Naive B cell (primary cell): ENCODE measurements around the gene IKZF2. TPM values are rescaled to one million over a fixed set of nuclear protein-coding genes. Genes with fewer than 3 reads are reported as not detected.

ENCODE experiments used
- ATAC-seq, 2 donors: fragments of 150-1000 bp; cut with Tn5 transposase; 2 replicates each; pipeline ENCODE4 v1.10.0; 2021; ENCODE audit warnings: low read depth in 2 of 2, mild to moderate bottlenecking in 2 of 2, moderate library complexity in 2 of 2
- DNase-seq: peaks from one replicate; pipeline ENCODE4 v3.0.0; 2022
- H3K27ac Mint-ChIP-seq, 6 donors: one replicate each; pipeline ENCODE4 v1.8.0; 2020 to 2022; ENCODE audit warnings: mild to moderate bottlenecking in 6 of 6, mixed read lengths in 6 of 6, moderate library complexity in 5 of 6, inconsistent platforms in 2 of 6
- H3K27me3 Mint-ChIP-seq, 3 donors: one replicate each; pipeline ENCODE4 v1.8.0; 2021 to 2022; ENCODE audit warnings: mixed read lengths in 3 of 3, mild to moderate bottlenecking in 1 of 3
- H3K36me3 Mint-ChIP-seq, 2 donors: one replicate each; pipeline ENCODE4 v1.8.0; 2020 to 2022; ENCODE audit warnings: mixed read lengths in 2 of 2, inconsistent platforms in 1 of 2, mild to moderate bottlenecking in 1 of 2
- H3K4me1 Mint-ChIP-seq, 3 donors: one replicate each; pipeline ENCODE4 v1.8.0; 2020 to 2022; ENCODE audit warnings: mixed read lengths in 3 of 3, inconsistent platforms in 1 of 3, mild to moderate bottlenecking in 1 of 3, moderate library complexity in 1 of 3
- H3K4me3 Mint-ChIP-seq, 8 donors: one replicate each; pipeline ENCODE4 v1.8.0; 2020 to 2022; ENCODE audit warnings: mild to moderate bottlenecking in 8 of 8, mixed read lengths in 8 of 8, moderate library complexity in 8 of 8, inconsistent platforms in 2 of 8
- H3K9me3 Mint-ChIP-seq, 7 donors: one replicate each; pipeline ENCODE4 v1.8.0; 2020 to 2022; ENCODE audit warnings: mixed read lengths in 7 of 7, mild to moderate bottlenecking in 5 of 7, inconsistent platforms in 2 of 7, moderate library complexity in 1 of 7
- polyA plus RNA-seq, 6 donors: library from polyadenylated mRNA; unstranded; fragments of 300-500 nt; fragmentation: Illumina TruSeq; gene quantifications; one replicate each; pipeline ENCODE4 v1.2.3, GENCODE V29; 2021; ENCODE audit warnings: low read depth in 6 of 6

IKZF2 gene
- polyA plus RNA-seq, 6 donors from 2014 or later: 0.59 to 6.8 (median 4.5) TPM

GRCh38 chr2:212991120-212991519 is 160.3 kb downstream of the IKZF2 start:
- Mint-ChIP-seq H3K27ac (peak overlapping the region in 3 of 6 donors; percentile 18 to 52 (median 36)), H3K4me3 (peak overlapping the region in 1 of 8 donors; percentile 76), H3K4me1 (peaks cover 0 to 10% (median 0%) of the 10 kb centered on the region in 3 donors), H3K27me3 (no peaks in the 10 kb centered on the region), H3K9me3 (peaks cover 0 to 5% (median 0%) of the 10 kb centered on the region in 7 donors), H3K36me3 (peaks cover 8 to 10% of the 10 kb centered on the region in 2 donors)
- ATAC-seq (peak in 1 of 2 donors; percentile 27), DNase-seq (no peak)

- Mint-ChIP-seq H3K4me3 (no peak overlapping the region), H3K4me1 (peaks cover 0 to 10% (median 0%) of the 10 kb centered on the region in 3 donors), H3K27ac (no peak overlapping the region), H3K27me3 (no peaks in the 10 kb centered on the region), H3K36me3 (peaks cover 8 to 10% of the 10 kb centered on the region in 2 donors), H3K9me3 (peaks cover 0 to 5% (median 0%) of the 10 kb centered on the region in 7 donors)
- no peak for DNase-seq
- ATAC-seq: no peak
Observed at GRCh38 chr2:212990697-212991096, 160.7 kb downstream of the IKZF2 start.

- Mint-ChIP-seq H3K27ac (no peak overlapping the region), H3K4me3 (no peak overlapping the region), H3K27me3 (no peaks in the 10 kb centered on the region), H3K36me3 (peaks cover 1 to 8% of the 10 kb centered on the region in 2 donors), H3K4me1 (peaks cover 0 to 10% (median 0%) of the 10 kb centered on the region in 3 donors), H3K9me3 (peaks cover 0 to 2% (median 0%) of the 10 kb centered on the region in 7 donors)
- no peak for DNase-seq
- no peak for ATAC-seq
Observed at GRCh38 chr2:212987492-212987891, 163.9 kb downstream of the IKZF2 start.

- ATAC-seq (no peak), DNase-seq (no peak)
- Mint-ChIP-seq H3K4me3 (no peak overlapping the region), H3K4me1 (peaks cover 3 to 8% (median 6%) of the 10 kb centered on the region in 3 donors), H3K27ac (no peak overlapping the region), H3K9me3 (peaks cover 0 to 2% (median 0%) of the 10 kb centered on the region in 7 donors), H3K27me3 (no peaks in the 10 kb centered on the region), H3K36me3 (peaks cover 0 to 8% of the 10 kb centered on the region in 2 donors)
Observed at GRCh38 chr2:212984129-212984528, 167.3 kb downstream of the IKZF2 start.

- no peak overlapping the region for H3K27ac Mint-ChIP-seq
- H3K9me3 Mint-ChIP-seq: no peaks in the 10 kb centered on the region
- DNase-seq (no peak), ATAC-seq (no peak)
- H3K36me3 Mint-ChIP-seq: no peaks in the 10 kb centered on the region
- no peak overlapping the region for H3K4me3 Mint-ChIP-seq
- no peaks in the 10 kb centered on the region for H3K27me3 Mint-ChIP-seq
- H3K4me1 Mint-ChIP-seq: peaks cover 3 to 14% (median 10%) of the 10 kb centered on the region in 3 donors
Observed at GRCh38 chr2:212979799-212980198, 171.6 kb downstream of the IKZF2 start.

- H3K27me3 Mint-ChIP-seq: no peaks in the 10 kb centered on the region
- H3K36me3 Mint-ChIP-seq: no peaks in the 10 kb centered on the region
- no peak overlapping the region for H3K4me3 Mint-ChIP-seq
- H3K9me3 Mint-ChIP-seq: no peaks in the 10 kb centered on the region
- ATAC-seq (no peak), DNase-seq (no peak)
- H3K27ac Mint-ChIP-seq: peak overlapping the region in 1 of 6 donors; percentile 67
- peaks cover 3 to 14% (median 10%) of the 10 kb centered on the region in 3 donors for H3K4me1 Mint-ChIP-seq
Observed at GRCh38 chr2:212979046-212979612, 172.3 kb downstream of the IKZF2 start.

- DNase-seq: no peak
- H3K36me3 Mint-ChIP-seq: no peaks in the 10 kb centered on the region
- ATAC-seq: no peak
- no peak overlapping the region for H3K4me3 Mint-ChIP-seq
- H3K27ac Mint-ChIP-seq: peak overlapping the region in 1 of 6 donors; percentile 0
- H3K4me1 Mint-ChIP-seq: peaks cover 3 to 14% (median 10%) of the 10 kb centered on the region in 3 donors
- no peaks in the 10 kb centered on the region for H3K27me3 Mint-ChIP-seq
- H3K9me3 Mint-ChIP-seq: no peaks in the 10 kb centered on the region
Observed at GRCh38 chr2:212977152-212977551, 174.3 kb downstream of the IKZF2 start.

GRCh38 chr2:212975333-212975732 is 176.1 kb downstream of the IKZF2 start:
- no peaks in the 10 kb centered on the region for H3K36me3 Mint-ChIP-seq
- no peaks in the 10 kb centered on the region for H3K9me3 Mint-ChIP-seq
- H3K27me3 Mint-ChIP-seq: no peaks in the 10 kb centered on the region
- H3K4me1 Mint-ChIP-seq: peaks cover 3 to 14% (median 10%) of the 10 kb centered on the region in 3 donors
- peak overlapping the region in 1 of 8 donors; percentile 24 for H3K4me3 Mint-ChIP-seq
- DNase-seq (no peak), ATAC-seq (no peak)
- H3K27ac Mint-ChIP-seq: peak overlapping the region in 2 of 6 donors; percentile 13 to 56

GRCh38 chr2:212974692-212975091 is 176.7 kb downstream of the IKZF2 start:
- peaks cover 0 to 10% (median 7%) of the 10 kb centered on the region in 3 donors for H3K4me1 Mint-ChIP-seq
- no peak for DNase-seq
- no peaks in the 10 kb centered on the region for H3K36me3 Mint-ChIP-seq
- H3K4me3 Mint-ChIP-seq: no peak overlapping the region
- H3K27ac Mint-ChIP-seq: peak overlapping the region in 1 of 6 donors; percentile 4
- no peaks in the 10 kb centered on the region for H3K27me3 Mint-ChIP-seq
- no peak for ATAC-seq
- no peaks in the 10 kb centered on the region for H3K9me3 Mint-ChIP-seq

GRCh38 chr2:212973347-212973746 is 178.1 kb downstream of the IKZF2 start:
- H3K27ac Mint-ChIP-seq: no peak overlapping the region
- no peaks in the 10 kb centered on the region for H3K9me3 Mint-ChIP-seq
- no peak overlapping the region for H3K4me3 Mint-ChIP-seq
- H3K4me1 Mint-ChIP-seq: peaks cover 0 to 9% (median 7%) of the 10 kb centered on the region in 3 donors
- no peaks in the 10 kb centered on the region for H3K27me3 Mint-ChIP-seq
- DNase-seq (no peak), ATAC-seq (no peak)
- H3K36me3 Mint-ChIP-seq: no peaks in the 10 kb centered on the region

GRCh38 chr2:212970132-212970531 is 181.3 kb downstream of the IKZF2 start:
- H3K4me1 Mint-ChIP-seq: peaks cover 0 to 9% (median 5%) of the 10 kb centered on the region in 3 donors
- no peak overlapping the region for H3K4me3 Mint-ChIP-seq
- ATAC-seq (no peak), DNase-seq (no peak)
- H3K36me3 Mint-ChIP-seq: no peaks in the 10 kb centered on the region
- no peaks in the 10 kb centered on the region for H3K27me3 Mint-ChIP-seq
- H3K27ac Mint-ChIP-seq: no peak overlapping the region
- H3K9me3 Mint-ChIP-seq: no peaks in the 10 kb centered on the region

GRCh38 chr2:212968284-212969081 is 182.9 kb downstream of the IKZF2 start:
- Mint-ChIP-seq H3K36me3 (no peaks in the 10 kb centered on the region), H3K9me3 (no peaks in the 10 kb centered on the region), H3K4me3 (no peak overlapping the region), H3K4me1 (peaks cover 0 to 9% (median 5%) of the 10 kb centered on the region in 3 donors), H3K27ac (peak overlapping the region in 1 of 6 donors; percentile 20), H3K27me3 (no peaks in the 10 kb centered on the region)
- no peak for DNase-seq
- no peak for ATAC-seq

- peaks cover 0 to 9% (median 5%) of the 10 kb centered on the region in 3 donors for H3K4me1 Mint-ChIP-seq
- no peak for DNase-seq
- no peak for ATAC-seq
- H3K27ac Mint-ChIP-seq: no peak overlapping the region
- H3K27me3 Mint-ChIP-seq: no peaks in the 10 kb centered on the region
- H3K36me3 Mint-ChIP-seq: no peaks in the 10 kb centered on the region
- H3K9me3 Mint-ChIP-seq: no peaks in the 10 kb centered on the region
- H3K4me3 Mint-ChIP-seq: no peak overlapping the region
Observed at GRCh38 chr2:212966884-212967283, 184.5 kb downstream of the IKZF2 start.

GRCh38 chr2:212962691-212963090 is 188.7 kb downstream of the IKZF2 start:
- ATAC-seq (no peak), DNase-seq (no peak)
- Mint-ChIP-seq H3K36me3 (no peaks in the 10 kb centered on the region), H3K27me3 (no peaks in the 10 kb centered on the region), H3K4me1 (peaks cover 0 to 24% (median 6%) of the 10 kb centered on the region in 3 donors), H3K4me3 (no peak overlapping the region), H3K27ac (no peak overlapping the region), H3K9me3 (no peaks in the 10 kb centered on the region)
